T-helper 2 cell treated with Interferon-gamma antibody and Interleukin-4, amounts not matched to agents 5 μg/mL and 100 μg/mL, for 36 hours (primary cell): ENCODE results near the gene STOX2.
A peak's percentile ranks its signal among the peaks of the same experiment; 100 is the strongest.

Experiments
- DNase-seq: peaks from one replicate; pipeline ENCODE4 v3.0.0; 2021; ENCODE audit warnings: low spot score
- H3K27ac Mint-ChIP-seq: one replicate; pipeline ENCODE4 v1.8.0; 2021; ENCODE audit warnings: mild to moderate bottlenecking, mixed read lengths
- H3K27me3 Mint-ChIP-seq: one replicate; pipeline ENCODE4 v1.8.0; 2021; ENCODE audit warnings: low read depth, mixed read lengths
- H3K36me3 Mint-ChIP-seq: one replicate; pipeline ENCODE4 v1.8.0; 2021; ENCODE audit warnings: low read depth, mixed read lengths
- H3K4me1 Mint-ChIP-seq: one replicate; pipeline ENCODE4 v1.8.0; 2021; ENCODE audit warnings: low read depth, mixed read lengths
- H3K4me3 Mint-ChIP-seq: one replicate; pipeline ENCODE4 v1.8.0; 2022; ENCODE audit warnings: mild to moderate bottlenecking, moderate library complexity, mixed read lengths
- H3K9me3 Mint-ChIP-seq: one replicate; pipeline ENCODE4 v1.8.0; 2021; ENCODE audit warnings: mixed read lengths

Gene STOX2, protein sequence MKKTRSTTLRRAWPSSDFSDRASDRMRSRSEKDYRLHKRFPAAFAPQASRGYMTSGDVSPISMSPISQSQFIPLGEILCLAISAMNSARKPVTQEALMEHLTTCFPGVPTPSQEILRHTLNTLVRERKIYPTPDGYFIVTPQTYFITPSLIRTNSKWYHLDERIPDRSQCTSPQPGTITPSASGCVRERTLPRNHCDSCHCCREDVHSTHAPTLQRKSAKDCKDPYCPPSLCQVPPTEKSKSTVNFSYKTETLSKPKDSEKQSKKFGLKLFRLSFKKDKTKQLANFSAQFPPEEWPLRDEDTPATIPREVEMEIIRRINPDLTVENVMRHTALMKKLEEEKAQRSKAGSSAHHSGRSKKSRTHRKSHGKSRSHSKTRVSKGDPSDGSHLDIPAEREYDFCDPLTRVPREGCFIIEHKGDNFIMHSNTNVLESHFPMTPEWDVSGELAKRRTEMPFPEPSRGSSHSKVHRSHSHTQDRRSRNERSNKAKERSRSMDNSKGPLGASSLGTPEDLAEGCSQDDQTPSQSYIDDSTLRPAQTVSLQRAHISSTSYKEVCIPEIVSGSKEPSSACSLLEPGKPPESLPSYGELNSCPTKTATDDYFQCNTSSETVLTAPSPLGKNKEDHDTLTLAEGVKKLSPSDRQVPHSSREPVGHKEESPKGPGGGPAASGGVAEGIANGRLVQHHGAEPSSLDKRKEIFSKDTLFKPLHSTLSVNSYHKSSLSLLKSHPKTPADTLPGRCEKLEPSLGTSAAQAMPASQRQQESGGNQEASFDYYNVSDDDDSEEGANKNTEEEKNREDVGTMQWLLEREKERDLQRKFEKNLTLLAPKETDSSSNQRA (N-terminal part only)

DNA sequence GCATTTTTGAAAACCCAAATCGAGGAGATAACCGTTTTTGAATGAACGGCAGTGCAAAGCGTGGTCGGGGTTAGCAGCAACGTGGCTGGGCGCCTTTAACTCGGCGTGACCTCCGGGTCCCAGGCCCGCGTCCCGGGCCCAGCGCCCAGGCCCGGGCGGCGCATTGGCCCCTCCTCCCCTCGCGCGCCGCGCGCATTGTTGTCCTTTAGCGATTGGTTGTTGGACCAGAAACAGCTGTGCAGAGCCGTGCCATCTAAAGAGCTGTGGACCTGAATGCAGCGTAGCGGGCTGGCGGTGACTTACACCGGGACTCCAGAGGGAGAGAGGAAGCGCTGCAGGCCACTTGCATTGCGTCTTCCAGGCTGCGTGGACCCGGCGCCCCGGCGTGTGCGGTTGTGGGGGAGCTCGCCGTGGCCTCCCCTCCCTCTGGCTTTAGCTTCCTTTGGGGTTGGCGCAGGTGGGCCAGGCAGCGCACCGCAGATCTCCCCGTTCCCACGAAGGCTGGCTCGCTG, at the start of gene STOX2:
Gene STOX2 (plus strand): TSS at position 227 of the 512 bp plus-strand sequence. CDS start 1,484 bp downstream, outside the sequence.
- peak within 1 kb of the TSS; percentile 37 for H3K4me3 Mint-ChIP-seq
- peaks cover 75% of the 10 kb centered on the region for H3K27me3 Mint-ChIP-seq
- no peaks in the 10 kb centered on the region for H3K36me3 Mint-ChIP-seq
- H3K27ac Mint-ChIP-seq, result no peak within 1 kb of the TSS
- no peak for DNase-seq
- H3K9me3 Mint-ChIP-seq, result no peaks in the 10 kb centered on the region
- H3K4me1 Mint-ChIP-seq, result no peaks in the 10 kb centered on the region

DNA sequence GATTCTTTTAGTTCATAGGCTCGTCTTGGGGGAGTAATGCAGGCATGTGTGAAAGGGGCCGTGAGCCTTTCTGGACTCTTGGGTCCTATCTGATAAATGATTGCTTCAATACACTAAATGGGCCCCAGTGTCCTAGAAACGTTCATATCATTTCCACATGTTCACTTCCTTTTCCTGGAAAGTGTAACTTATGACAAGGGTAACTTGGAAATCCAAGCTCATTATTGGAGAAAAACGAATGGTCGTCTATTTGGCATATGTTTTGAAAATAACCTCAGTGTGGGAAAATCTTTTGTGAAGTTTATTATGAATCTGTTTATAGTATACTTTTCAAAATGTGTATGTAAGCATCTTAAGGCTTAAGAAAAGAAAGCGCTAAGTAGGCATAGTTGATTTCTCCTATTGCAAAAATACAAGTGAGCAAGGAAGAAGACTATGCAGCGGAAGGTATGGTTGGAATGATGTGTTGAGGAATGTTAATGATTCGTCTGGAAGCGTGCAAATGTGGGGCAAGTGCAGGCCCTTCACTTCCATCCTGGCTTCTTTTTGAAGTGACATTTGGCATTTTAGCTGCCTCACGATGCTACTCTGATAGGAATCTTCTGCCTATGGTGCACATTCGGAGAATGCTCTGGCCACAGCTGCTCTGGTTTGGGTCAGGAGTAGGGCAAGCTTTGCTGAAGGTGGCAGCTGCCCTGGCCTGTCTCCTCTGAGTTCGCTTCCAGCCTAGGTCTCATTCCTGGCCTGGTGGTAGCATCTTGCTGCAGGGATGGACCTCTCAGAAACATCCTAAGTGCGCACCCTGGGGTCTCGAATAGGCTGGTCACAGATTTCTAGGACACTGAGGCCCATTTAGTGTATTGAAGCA, 49.5 kb upstream of the STOX2 start:
- Mint-ChIP-seq H3K9me3 (no peaks in the 10 kb centered on the region), H3K27ac (no peak overlapping the region), H3K27me3 (no peaks in the 10 kb centered on the region), H3K4me3 (no peak overlapping the region), H3K36me3 (no peaks in the 10 kb centered on the region), H3K4me1 (no peaks in the 10 kb centered on the region)
- DNase-seq, result no peak

DNA sequence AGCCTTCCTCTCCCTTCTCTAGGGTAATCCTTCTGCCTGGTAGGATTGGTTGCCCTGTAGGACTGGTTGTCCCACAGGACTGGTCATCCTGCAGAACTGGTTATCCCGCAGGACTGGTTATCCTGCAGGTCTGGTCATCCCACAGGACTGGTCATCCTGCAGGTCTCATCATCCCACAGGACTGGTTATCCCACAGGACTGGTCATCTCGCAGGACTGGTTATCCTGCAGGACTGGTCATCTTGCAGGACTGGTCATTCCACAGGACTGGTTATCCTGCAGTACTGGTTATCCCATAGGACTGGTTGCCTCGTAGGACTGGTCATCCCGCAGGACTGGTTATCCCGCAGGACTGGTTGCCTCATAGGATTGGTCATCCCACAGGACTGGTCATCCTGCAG, 48.1 kb upstream of the STOX2 start:
- H3K4me3 Mint-ChIP-seq, result no peak overlapping the region
- H3K27me3 Mint-ChIP-seq, result no peaks in the 10 kb centered on the region
- no peak for DNase-seq
- no peak overlapping the region for H3K27ac Mint-ChIP-seq
- H3K9me3 Mint-ChIP-seq, result no peaks in the 10 kb centered on the region
- H3K36me3 Mint-ChIP-seq, result no peaks in the 10 kb centered on the region
- no peaks in the 10 kb centered on the region for H3K4me1 Mint-ChIP-seq

DNA sequence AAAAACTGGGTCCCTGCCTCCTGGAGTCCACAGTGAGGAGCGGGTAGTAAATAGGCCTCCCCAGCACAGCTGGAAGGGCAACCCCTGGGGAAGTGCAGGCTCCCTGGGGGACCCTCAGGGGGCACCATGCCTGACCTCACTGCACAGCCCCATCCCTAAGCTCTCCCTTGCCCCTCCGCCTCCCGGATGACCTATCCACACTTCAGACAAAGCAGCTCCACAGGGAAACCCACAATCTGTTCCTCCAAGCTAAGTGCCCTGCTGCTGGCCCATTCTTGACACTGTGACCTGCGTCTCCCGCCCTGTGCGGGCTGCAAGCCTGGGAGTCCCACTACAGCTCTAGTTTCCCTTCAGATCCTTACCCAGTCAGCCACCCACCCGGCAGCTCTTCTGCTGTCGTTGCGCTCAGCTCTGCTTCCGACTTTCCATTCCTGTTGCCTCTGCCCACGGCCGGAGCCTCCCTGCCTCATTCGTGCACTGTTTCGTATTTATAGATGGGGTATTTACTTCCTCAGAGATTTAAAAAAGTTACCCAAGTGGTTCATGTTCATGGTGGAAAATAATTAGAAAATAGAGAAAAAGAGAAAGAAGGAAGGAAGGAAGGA, 47.0 kb upstream of the STOX2 start:
- Mint-ChIP-seq H3K36me3 (no peaks in the 10 kb centered on the region), H3K27me3 (no peaks in the 10 kb centered on the region), H3K4me3 (no peak overlapping the region), H3K27ac (no peak overlapping the region), H3K9me3 (no peaks in the 10 kb centered on the region), H3K4me1 (no peaks in the 10 kb centered on the region)
- DNase-seq, result no peak

DNA sequence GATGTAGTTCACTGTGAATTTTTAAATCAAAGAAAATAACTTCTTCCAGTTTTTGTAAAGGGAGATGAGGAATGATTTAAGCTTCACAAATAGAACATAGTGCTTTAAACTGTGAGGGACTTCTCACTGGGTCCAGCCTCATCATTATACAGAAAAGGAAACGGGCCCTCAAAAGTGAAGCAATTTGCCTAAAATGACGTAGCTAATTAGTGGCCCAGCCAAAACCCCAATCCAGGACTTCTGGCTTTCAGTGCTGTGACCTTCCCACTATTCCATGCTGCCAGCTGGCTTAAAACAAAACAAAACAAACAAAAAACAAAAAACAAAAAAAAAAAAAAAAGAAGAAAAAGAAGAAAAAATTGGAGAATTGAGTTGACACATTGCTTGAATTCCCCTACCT, 45.0 kb upstream of the STOX2 start:
- peaks cover 2% of the 10 kb centered on the region for H3K27me3 Mint-ChIP-seq

DNA sequence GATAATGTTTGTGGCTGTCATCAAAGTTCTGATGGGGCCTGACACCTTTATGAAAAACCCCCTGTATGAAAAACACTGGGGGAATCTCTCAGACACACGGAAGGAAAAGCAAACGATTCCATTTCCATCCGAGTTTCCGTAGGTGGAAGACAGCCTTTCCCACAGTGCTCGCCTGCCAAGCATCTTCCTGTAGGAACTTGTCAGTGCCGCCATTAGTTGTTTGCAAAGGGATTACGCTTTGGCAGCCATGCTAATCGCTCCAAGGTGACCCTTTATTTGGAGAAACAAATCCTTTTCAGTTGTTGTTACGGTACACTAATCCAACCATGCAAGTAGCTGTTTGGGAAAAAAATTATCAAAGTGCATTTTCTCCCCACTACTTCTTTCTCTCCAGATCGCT, 44.4 kb upstream of the STOX2 start:
- Mint-ChIP-seq H3K4me3 (no peak overlapping the region), H3K9me3 (no peaks in the 10 kb centered on the region), H3K36me3 (no peaks in the 10 kb centered on the region), H3K4me1 (no peaks in the 10 kb centered on the region), H3K27ac (no peak overlapping the region), H3K27me3 (peaks cover 6% of the 10 kb centered on the region)
- no peak for DNase-seq

More for the DNA sequence above, 45.0 kb upstream of the STOX2 start:
- no peak overlapping the region for H3K27ac Mint-ChIP-seq
- H3K9me3 Mint-ChIP-seq, result no peaks in the 10 kb centered on the region
- H3K4me1 Mint-ChIP-seq, result no peaks in the 10 kb centered on the region
- H3K4me3 Mint-ChIP-seq, result no peak overlapping the region
- no peak for DNase-seq
- H3K36me3 Mint-ChIP-seq, result no peaks in the 10 kb centered on the region

DNA sequence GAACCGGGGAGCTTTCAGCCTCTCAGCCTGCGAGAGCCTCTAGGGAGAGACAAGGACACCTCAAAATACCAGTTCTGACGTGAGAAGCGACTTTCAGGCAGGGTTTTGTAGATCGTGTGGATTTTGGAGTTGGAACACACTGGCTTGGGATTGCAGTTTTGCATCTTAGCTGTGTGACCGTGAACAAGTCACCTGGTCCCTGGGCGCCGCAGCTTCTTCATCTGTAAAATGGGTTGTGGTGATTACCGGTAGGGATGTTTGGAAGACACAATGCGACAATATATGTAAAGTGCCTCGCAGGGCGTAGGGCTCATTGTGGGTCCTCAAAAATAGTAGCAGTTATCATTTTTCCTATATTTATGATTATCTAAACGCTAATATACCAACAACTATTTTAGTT, 43.7 kb upstream of the STOX2 start:
- Mint-ChIP-seq H3K27ac (no peak overlapping the region), H3K27me3 (peaks cover 6% of the 10 kb centered on the region), H3K9me3 (no peaks in the 10 kb centered on the region), H3K4me1 (no peaks in the 10 kb centered on the region), H3K4me3 (no peak overlapping the region), H3K36me3 (no peaks in the 10 kb centered on the region)
- no peak for DNase-seq

DNA sequence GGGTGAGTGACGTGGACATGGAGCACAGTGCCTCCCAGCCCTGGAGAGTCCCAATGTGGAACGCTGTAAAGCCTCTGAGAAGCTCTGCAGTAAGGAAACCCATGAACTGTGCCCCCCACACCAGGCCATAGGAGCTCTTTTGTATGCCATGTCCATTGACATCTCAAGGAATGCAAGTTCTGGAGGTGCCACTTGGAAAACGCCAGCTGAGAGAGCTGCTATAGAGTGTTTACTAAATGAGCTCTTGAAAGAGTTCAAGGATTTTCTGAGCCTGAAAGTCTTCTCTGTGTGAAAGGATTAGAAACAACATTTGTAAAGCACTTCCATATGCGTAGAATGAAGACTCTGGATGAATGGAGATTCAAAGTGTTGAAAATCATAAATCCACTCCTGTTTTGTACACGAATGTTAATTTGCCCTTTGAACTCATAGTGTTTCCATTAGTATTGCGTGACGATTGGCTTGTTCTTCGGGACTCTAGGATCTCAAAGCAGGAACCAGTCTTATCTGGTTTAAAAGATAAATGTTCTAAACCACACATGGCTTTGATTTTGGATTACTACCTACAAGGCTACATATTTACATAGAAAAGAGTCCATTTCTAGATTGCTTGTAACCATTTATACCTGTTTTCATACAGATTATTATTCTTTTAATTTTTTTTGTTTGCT, 41.8 kb upstream of the STOX2 start:
- H3K9me3 Mint-ChIP-seq, result no peaks in the 10 kb centered on the region
- no peaks in the 10 kb centered on the region for H3K4me1 Mint-ChIP-seq
- no peak overlapping the region for H3K4me3 Mint-ChIP-seq
- no peak for DNase-seq
- no peak overlapping the region for H3K27ac Mint-ChIP-seq
- H3K27me3 Mint-ChIP-seq, result peaks cover 7% of the 10 kb centered on the region
- H3K36me3 Mint-ChIP-seq, result no peaks in the 10 kb centered on the region

DNA sequence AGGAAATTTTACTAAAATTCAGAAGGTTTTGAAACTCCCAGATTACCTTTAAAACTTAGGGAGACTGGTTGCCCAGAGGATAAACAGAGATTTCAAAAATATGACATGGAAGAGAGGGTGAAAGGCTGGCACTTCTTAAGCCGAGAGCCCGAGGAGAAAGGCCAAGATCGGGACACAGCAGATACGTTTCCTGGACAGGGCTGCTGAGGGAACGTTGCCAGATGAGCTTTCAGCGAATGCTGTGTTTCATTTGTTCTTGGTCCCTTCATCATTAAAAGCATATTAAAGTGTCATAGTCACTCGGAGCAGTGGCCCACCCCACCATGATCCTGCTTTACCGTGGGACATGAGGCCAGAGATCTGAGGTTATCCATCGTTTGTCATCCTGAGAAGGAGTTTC, 37.9 kb upstream of the STOX2 start:
- Mint-ChIP-seq H3K27ac (no peak overlapping the region), H3K4me3 (no peak overlapping the region), H3K4me1 (no peaks in the 10 kb centered on the region), H3K9me3 (no peaks in the 10 kb centered on the region), H3K36me3 (no peaks in the 10 kb centered on the region), H3K27me3 (peaks cover 7% of the 10 kb centered on the region)
- DNase-seq, result no peak

DNA sequence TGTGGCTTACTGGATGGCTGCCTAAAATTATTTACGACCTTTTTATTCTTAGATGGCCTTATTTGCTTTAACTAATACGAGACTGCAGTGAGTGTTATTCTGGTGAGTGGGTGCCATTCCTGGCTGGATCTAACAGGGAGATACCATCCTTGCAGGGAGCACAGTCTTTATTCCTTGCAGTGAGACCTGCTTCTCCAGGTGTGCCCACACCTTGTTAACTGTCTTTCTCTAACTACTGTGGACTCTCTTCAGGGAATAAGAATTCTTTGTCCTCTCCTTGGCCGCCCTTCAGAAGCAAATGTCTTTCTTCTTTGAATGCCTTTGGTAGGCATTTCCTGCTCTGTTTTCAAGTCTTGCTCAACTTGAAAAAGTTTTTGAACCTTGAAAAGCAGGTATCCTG, 34.1 kb upstream of the STOX2 start:
- DNase-seq, result no peak
- Mint-ChIP-seq H3K36me3 (no peaks in the 10 kb centered on the region), H3K27ac (no peak overlapping the region), H3K4me1 (no peaks in the 10 kb centered on the region), H3K27me3 (peaks cover 2% of the 10 kb centered on the region), H3K4me3 (no peak overlapping the region), H3K9me3 (no peaks in the 10 kb centered on the region)

DNA sequence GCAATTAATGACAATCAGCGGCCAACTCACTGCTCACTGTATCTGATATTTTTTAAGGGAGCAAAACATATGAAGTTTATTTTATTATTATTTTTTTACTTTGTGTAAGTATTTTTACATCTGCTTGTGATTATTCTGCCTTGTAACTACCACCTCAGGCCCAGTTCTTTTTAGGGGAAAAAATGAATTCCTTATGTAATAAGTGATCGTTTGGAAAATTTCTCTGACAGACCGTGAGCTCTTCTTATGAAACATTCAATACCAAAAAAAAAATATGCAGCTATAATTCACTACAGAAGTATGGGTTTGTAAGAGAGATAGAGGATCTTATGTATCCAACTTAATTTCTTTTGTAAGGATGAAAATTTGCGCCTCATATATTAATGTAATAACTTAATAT, 33.5 kb upstream of the STOX2 start:
- H3K36me3 Mint-ChIP-seq, result no peaks in the 10 kb centered on the region
- H3K9me3 Mint-ChIP-seq, result no peaks in the 10 kb centered on the region
- no peak overlapping the region for H3K27ac Mint-ChIP-seq
- peaks cover 2% of the 10 kb centered on the region for H3K27me3 Mint-ChIP-seq
- no peaks in the 10 kb centered on the region for H3K4me1 Mint-ChIP-seq
- DNase-seq, result no peak
- no peak overlapping the region for H3K4me3 Mint-ChIP-seq

DNA sequence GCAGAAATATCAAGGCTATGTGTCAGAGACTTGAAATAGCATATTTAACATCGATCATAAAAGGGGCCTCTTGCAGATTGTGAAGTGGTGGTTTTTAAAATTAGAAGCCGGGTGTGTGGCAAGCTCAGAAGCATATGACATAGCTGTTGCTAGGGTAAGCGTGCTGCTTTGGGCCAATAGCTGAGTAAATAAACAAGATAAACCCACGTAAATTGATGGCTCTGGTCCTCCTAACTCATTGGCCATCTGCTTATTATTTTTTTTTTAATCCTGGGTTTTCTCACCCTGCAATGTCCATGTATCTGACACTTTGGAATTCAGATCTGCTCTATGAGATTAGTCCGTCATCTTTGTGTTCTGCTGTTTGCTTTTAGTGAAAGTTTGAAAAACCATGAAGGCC, 32.6 kb upstream of the STOX2 start:
- peaks cover 2% of the 10 kb centered on the region for H3K27me3 Mint-ChIP-seq
- H3K27ac Mint-ChIP-seq, result no peak overlapping the region
- H3K9me3 Mint-ChIP-seq, result no peaks in the 10 kb centered on the region
- H3K4me1 Mint-ChIP-seq, result no peaks in the 10 kb centered on the region
- no peaks in the 10 kb centered on the region for H3K36me3 Mint-ChIP-seq
- DNase-seq, result no peak
- no peak overlapping the region for H3K4me3 Mint-ChIP-seq
